ENCODE measurements around the gene DSCAM. TPM values are rescaled to one million over a fixed set of nuclear protein-coding genes. Genes with fewer than 3 reads are reported as not detected.
"Not testable (repeated sequence)": the region's sequence is repeated elsewhere in the genome, so short reads cannot be mapped to it uniquely, and the experiment has no call there.

Gene DSCAM
- total RNA-seq, result not detected

DNA sequence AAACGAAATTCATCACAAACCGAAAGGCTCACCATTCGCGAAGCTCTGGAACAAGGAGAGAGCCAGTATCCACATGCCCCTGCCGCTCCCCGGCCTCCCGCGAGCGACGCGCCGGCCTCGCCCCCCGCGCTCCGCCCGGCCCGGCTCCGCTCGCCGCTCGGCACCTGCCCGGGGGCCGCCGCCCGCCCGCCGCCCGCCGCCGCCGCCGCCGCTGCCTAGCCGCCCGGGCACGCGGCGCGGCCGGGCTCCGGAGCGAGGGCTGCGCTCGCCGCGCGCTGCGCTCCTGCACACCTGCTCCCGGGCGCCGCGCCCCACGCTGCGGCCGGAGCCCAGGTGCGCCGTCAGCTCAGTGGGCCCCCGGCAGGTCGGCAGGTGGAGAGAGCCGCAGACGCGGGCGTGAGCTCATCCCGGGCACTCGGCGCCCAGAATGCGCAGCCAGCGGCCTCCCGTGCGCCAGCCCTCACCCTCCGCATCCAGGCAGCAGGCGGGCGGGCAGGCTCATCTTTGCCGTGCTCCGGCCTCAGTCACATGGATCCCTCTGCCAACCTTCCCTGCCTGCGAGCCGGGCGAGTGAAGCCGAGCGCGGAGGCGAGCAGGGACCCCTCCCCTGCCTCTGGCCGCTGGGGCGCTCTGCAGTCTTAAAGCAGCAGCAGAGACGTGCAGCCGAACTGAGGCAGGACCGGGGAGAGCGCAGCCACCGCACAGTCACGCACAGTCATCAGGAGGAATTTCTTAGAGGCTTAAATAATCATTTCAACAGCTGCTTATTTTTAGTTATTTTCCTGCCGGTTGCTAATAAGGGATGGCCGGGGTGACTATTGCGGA is at the start of gene DSCAM:
TSS of gene DSCAM (minus strand) at position 572 of the 825 bp plus-strand sequence. CDS start at position 75, 497 bp downstream.
- no peaks in the 10 kb centered on the region for H3K36me3 ChIP-seq
- H3K27ac ChIP-seq, result no peak within 1 kb of the TSS
- no peak within 1 kb of the TSS for H3K4me3 ChIP-seq
- DNase-seq (ENCODE audit: low spot score in 2 of 2), result no peak
- TF ChIP-seq, protein P1, sequence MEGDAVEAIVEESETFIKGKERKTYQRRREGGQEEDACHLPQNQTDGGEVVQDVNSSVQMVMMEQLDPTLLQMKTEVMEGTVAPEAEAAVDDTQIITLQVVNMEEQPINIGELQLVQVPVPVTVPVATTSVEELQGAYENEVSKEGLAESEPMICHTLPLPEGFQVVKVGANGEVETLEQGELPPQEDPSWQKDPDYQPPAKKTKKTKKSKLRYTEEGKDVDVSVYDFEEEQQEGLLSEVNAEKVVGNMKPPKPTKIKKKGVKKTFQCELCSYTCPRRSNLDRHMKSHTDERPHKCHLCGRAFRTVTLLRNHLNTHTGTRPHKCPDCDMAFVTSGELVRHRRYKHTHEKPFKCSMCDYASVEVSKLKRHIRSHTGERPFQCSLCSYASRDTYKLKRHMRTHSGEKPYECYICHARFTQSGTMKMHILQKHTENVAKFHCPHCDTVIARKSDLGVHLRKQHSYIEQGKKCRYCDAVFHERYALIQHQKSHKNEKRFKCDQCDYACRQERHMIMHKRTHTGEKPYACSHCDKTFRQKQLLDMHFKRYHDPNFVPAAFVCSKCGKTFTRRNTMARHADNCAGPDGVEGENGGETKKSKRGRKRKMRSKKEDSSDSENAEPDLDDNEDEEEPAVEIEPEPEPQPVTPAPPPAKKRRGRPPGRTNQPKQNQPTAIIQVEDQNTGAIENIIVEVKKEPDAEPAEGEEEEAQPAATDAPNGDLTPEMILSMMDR (IDR thresholded peaks at IDR 0.05), result no peak
- no peaks in the 10 kb centered on the region for H3K4me1 ChIP-seq
- intact Hi-C loops (cut with DNase I), result no loop called here
- H3K9me3 ChIP-seq, result no peaks in the 10 kb centered on the region
- H3K27me3 ChIP-seq, result no peaks in the 10 kb centered on the region

- H3K9me3 ChIP-seq; H3K4me3 ChIP-seq; H3K27me3 ChIP-seq; H3K27ac ChIP-seq; DNase-seq (ENCODE audit: low spot score in 2 of 2); H3K36me3 ChIP-seq; intact Hi-C loops (cut with DNase I); H3K4me1 ChIP-seq: not testable (repeated sequence)
These were observed 48.7 kb upstream of the DSCAM start for GRCh38 chr21:40895697-40896096.

DNA sequence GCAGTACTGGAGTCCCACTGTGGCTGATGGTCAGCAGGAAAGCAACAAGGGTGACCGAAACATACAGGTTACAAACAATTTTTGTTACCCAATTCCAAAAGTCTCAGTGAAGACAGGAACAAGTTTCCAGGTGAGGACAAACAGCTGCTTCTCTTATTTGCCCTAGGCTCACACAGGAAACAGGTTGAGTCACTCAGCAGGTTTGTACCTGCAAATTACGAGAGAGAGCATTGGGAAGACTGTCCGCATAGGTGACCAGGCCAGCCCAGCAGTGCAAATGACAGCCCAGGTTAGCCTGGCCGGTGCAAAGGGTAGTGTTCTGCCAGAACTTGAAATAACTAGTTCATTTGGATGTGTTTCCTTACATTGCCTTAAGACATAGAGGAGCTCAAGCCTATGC is 40.0 kb upstream of the DSCAM start:
- Histone ChIP-seq H3K27ac (no peak overlapping the region), H3K36me3 (no peaks in the 10 kb centered on the region), H3K9me3 (no peaks in the 10 kb centered on the region), H3K4me3 (no peak overlapping the region), H3K27me3 (no peaks in the 10 kb centered on the region), H3K4me1 (no peaks in the 10 kb centered on the region)
- intact Hi-C loops (cut with DNase I), result no loop called here
- TF ChIP-seq, protein P1 (IDR thresholded peaks at IDR 0.05), result no peak
- DNase-seq (ENCODE audit: low spot score in 2 of 2), result no peak

GRCh38 chr21:40886006-40886405 is 39.0 kb upstream of the DSCAM start:
- TF ChIP-seq, protein P1 (IDR thresholded peaks at IDR 0.05), result no peak
- no peaks in the 10 kb centered on the region for H3K9me3 ChIP-seq

GRCh38 chr21:40882192-40882915 is 35.4 kb upstream of the DSCAM start:
- intact Hi-C loops (cut with DNase I), result no loop called here

More at GRCh38 chr21:40886006-40886405, 39.0 kb upstream of the DSCAM start:
- H3K4me1 ChIP-seq, result no peaks in the 10 kb centered on the region
- DNase-seq (ENCODE audit: low spot score in 2 of 2), result no peak
- no peak overlapping the region for H3K27ac ChIP-seq
- no peak overlapping the region for H3K4me3 ChIP-seq
- intact Hi-C loops (cut with DNase I), result no loop called here
- H3K27me3 ChIP-seq, result no peaks in the 10 kb centered on the region
- H3K36me3 ChIP-seq, result no peaks in the 10 kb centered on the region

More at GRCh38 chr21:40882192-40882915, 35.4 kb upstream of the DSCAM start:
- TF ChIP-seq, protein P1 (IDR thresholded peaks at IDR 0.05), result no peak
- Histone ChIP-seq H3K27ac (no peak overlapping the region), H3K27me3 (no peaks in the 10 kb centered on the region), H3K9me3 (no peaks in the 10 kb centered on the region), H3K4me3 (no peak overlapping the region), H3K36me3 (no peaks in the 10 kb centered on the region), H3K4me1 (no peaks in the 10 kb centered on the region)
- DNase-seq (ENCODE audit: low spot score in 2 of 2), result no peak
